A673 (cell line): Measurements from ENCODE around the gene ELK4.

Experiments used
- EZH2 ChIP-seq: fragments of 200-600 bp; sonication (generic); IDR thresholded peaks from 2 replicates; pipeline ENCODE4 v1.6.1; 2017; ENCODE audit warnings: borderline replicate concordance, low read depth, mild to moderate bottlenecking, mixed read lengths, antibody characterized with exemption, low read length; ENCODE audit not compliant: poor library complexity, severe bottlenecking
- TF ChIP-seq, protein P1 (sequence below): fragments of 300-800, 200-600 bp; sonication (generic); conservative IDR thresholded peaks from 2 replicates; pipeline ENCODE4 v1.5.1; 2017; ENCODE audit warnings: low read depth, mild to moderate bottlenecking, antibody characterized with exemption, low read length, moderate library complexity, mixed read lengths

GRCh38 chr1:205668951-205669340 lies 37.1 kb upstream of the ELK4 start:
- no peak for TF ChIP-seq EZH2
- TF ChIP-seq, protein P1, sequence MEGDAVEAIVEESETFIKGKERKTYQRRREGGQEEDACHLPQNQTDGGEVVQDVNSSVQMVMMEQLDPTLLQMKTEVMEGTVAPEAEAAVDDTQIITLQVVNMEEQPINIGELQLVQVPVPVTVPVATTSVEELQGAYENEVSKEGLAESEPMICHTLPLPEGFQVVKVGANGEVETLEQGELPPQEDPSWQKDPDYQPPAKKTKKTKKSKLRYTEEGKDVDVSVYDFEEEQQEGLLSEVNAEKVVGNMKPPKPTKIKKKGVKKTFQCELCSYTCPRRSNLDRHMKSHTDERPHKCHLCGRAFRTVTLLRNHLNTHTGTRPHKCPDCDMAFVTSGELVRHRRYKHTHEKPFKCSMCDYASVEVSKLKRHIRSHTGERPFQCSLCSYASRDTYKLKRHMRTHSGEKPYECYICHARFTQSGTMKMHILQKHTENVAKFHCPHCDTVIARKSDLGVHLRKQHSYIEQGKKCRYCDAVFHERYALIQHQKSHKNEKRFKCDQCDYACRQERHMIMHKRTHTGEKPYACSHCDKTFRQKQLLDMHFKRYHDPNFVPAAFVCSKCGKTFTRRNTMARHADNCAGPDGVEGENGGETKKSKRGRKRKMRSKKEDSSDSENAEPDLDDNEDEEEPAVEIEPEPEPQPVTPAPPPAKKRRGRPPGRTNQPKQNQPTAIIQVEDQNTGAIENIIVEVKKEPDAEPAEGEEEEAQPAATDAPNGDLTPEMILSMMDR = no peak
